HG02981 (cell line): ENCODE results near the gene ADAMTS12.
A peak's percentile ranks its signal among the peaks of the same experiment; 100 is the strongest.

Experiments used
- ATAC-seq: cut with Tn5 transposase; IDR thresholded peaks from one replicate; pipeline ENCODE4 v1.9.1; 2021; ENCODE audit warnings: mild to moderate bottlenecking, moderate library complexity; ENCODE audit not compliant: unreplicated experiment

ADAMTS12 gene

DNA sequence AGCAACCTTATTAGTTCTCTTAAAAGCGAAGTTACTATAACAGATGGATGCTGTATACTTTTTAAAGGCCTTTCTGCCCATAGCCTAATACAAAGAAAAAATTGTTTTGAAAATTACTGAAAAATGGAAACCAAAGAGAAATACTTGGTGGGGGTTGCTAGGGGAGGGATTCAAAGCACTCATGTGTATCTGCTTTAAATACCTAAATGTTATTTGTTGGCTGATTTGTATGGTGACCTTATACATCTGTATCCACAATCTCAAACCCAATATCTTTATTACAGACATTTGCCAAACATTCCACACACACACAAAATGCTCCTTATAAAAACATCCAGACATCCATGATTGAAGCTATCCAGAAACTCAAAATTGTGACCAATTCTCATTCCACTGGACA, 172.0 kb downstream of the ADAMTS12 start:
- ATAC-seq = no peak

DNA sequence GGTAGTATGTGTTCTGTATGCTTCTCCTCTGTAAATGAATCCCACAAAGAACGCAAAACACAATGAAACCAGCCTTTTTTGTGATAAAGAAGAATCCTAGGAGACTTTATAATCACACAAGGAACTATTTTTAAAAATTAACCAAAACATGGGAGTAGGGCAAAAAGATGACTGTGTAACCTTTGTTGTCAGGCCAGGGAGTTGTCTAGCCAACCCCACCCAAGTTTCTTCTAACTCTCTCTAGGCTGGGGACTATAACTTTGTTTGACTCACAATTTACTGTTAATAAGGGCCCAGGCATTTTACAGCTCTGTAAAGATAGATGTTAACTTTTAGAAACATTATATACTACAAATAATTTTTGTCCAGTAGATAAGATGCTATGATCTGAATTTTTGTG, 176.1 kb downstream of the ADAMTS12 start:
- ATAC-seq = no peak

DNA sequence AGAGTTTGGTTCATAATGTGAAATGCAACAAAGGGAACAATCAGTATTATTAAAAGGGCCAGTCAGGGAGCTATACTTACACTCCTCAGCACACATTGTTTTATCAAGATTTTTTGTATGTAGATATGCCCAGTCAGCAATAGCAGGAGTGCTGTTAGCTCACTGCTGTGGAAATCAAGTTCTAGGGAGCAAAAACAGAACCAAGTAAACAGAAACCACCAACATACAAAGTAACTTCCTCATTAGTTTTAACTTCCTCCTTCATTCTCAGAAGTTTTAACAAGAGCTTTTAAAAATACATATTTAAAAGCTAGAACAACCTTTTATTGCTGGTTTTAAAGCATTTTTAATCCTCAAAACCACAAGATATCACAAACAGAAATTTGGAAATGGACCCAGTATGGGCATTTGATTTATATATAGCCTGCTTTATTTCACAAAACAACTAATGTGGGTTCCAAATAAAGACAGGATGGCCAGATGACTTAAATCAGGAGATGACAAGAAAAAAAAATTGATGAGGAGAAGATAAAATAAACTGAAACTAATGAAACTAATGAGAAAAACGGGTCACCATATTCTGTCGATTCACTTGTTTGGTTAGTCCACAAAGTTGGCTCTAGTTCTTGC, 178.5 kb downstream of the ADAMTS12 start:
- no peak for ATAC-seq

DNA sequence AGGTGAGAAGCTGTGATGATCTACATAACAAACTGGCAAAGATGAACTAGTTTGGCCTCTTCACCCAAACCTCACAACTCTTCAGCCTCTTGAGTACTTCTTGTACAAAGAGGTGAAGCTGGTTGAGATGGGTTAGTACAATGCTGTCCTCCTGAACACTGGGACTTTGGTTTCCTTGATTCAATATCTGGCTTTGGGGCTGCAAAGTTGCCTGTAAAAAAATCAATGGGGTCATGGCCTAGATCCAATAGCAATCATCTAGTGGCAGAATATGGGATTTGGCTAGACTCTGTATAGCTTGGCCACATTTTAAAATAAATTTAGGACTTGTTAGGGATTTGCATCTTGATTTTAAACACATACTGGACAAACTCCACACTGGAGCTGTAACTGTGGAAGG, 179.1 kb downstream of the ADAMTS12 start:
- no peak for ATAC-seq

DNA sequence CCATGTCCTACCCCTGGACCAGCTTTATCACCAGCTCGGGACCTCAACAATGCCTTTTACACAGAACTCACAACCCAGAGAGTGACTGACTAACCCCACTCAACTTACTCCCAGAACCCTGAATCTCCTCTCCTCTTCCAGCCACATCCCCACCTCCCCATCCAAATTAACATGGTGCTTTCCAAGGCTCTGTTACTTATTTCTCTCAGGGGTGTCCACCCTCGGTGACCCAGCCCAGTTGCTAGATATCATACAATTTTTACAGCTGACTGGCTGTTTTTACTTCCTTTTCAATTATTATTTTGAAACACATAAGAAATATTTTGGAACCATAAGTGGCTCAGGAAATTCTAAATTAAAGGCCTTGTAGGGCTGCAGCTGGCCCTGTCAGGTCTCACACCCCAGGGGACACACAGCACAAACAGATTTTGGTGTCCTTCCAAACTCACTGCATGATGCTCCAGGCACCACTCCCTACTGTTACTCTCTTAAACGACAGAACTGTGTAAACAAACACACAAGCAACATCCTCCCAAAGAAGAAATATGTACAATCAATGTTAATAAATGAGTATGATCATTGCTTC, 180.6 kb downstream of the ADAMTS12 start:
- ATAC-seq = no peak

DNA sequence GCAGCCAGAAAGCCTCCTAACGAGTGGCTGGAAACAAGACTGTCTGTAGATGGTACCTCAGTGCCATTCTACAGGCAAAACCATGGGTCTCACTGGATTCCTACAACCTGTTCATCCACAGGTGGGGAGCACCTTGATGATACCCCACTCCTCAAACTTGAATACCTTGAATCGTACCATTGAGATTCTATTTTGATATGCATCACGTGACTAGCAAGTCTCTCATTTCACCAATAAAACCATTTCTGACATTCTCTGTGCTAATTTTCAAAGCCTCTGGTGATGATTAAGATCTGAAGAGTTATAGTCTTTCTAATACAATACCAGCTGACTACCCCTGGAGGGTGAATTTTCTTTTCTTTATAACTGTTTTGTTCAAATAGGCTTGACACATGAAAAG, 188.9 kb downstream of the ADAMTS12 start:
- ATAC-seq = no peak

DNA sequence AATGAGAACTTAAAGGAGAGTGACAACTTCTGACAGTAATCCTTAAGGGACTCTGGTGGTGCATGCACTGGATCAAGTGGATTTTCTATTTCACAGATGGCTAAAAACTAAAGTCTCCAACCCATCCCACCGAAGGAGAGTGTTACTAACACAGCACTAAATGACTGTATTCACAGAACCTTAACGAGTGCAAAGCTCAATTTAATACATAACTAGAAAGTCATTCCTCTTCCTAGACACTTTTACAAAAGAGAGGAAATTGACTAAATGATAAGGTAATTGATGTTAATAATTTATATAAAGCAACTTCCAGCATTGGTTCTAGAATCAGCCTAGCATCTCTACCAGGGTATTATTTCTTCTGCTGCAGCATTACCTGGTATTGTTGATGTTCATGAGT, 189.8 kb downstream of the ADAMTS12 start:
- no peak for ATAC-seq

- ATAC-seq = no peak
Observed at GRCh38 chr5:33701251-33701650, 190.5 kb downstream of the ADAMTS12 start.

- ATAC-seq = no peak
Observed at GRCh38 chr5:33696411-33696810, 195.4 kb downstream of the ADAMTS12 start.

DNA sequence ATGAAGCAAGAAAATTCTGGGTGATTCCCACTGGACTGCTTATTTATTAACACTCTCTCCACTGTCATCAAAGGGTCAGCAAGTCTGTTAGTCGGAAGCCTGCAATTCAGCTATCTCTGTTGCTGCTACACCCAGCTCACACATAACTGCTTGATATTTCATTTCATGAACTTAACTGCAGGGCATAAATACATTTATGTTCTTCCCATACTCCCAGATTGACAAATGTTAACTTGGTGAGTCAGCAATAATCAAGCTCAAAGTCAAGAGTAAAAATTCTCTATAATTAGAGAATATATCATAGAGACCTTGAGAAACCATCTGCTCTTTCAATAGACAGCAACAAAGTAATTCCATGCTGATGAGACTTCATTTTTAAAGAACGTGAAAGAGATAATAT, 198.8 kb downstream of the ADAMTS12 start:
- ATAC-seq = no peak

GRCh38 chr5:33691856-33692255, 199.9 kb downstream of the ADAMTS12 start:
- ATAC-seq = no peak

DNA sequence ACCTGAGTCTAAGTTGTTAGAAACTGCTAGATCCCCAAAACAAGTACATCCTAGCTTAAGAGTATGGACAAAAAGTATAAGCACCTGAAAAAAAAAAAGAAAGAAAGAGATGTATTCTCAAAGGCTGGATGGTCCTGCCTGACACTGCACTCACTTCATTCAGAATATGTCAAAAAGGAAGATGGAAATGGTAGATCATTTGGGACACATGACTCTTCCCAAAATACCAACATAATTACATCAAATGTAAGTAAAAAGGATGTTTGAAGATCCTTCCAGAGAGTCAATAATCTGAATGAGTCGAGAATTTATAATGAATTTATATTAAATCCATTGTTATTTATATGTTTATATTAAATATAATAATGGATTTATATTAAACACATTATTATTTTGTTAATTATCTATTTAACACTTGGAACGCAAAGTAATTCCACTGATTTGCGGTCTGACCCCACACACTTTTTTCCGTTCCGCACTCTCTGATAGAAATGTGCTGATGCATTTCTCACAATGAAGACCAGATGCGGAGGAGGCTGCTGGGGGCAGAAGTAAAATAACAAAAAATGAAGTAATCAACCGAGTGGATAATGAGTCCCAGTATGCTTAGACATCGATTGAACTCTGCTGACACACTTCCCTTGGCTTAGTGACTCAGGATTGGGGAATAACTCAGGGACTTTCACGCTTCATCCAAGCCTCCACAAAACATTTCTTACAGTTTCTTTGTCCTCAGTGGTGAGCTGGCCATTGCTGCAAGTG, 201.2 kb downstream of the ADAMTS12 start:
- ATAC-seq = no peak

- no peak for ATAC-seq
Observed at GRCh38 chr5:33688526-33688925, 203.3 kb downstream of the ADAMTS12 start.

DNA sequence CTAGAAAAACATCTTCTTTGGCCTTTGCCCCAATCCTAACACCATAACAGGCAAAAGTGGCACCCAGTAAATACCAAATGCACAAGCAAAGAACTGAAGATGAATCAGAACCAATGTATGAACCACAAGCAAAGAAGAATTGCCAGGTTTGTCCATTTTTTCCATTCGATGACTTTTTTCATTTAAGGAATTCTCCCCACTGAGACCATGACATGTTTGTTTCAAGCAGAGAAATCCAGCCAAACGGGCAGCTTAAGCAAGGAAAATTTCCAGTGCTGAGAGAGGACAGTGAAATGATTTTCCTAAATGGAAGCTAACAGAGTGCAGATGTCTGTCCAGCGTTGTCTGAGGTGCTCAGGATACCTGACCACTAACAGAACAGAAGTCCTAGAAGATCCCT, 203.7 kb downstream of the ADAMTS12 start:
- ATAC-seq = no peak

- ATAC-seq = no peak
Observed at GRCh38 chr5:33685873-33686755, 205.7 kb downstream of the ADAMTS12 start.

GRCh38 chr5:33684496-33685159, 207.2 kb downstream of the ADAMTS12 start:
- ATAC-seq = no peak

DNA sequence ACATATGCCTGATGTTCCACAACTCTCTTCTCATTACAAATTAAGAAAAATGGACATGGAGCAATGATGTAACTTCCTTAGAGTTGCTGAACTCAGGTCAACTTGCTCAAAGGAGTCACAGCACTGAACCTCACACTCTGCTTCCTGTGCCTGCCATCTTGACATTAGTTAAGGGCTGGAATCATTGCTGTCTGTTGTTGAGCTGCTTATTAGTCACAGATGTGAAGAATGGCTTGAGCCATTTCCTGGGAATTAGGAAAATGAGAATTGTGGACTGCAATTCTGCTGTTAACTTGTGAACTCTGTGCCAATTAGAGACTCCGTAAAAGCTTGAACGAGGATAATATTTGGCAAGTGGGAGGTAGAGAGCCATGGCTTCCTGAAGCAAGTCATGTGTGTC, 212.0 kb downstream of the ADAMTS12 start:
- no peak for ATAC-seq

GRCh38 chr5:33675958-33676464, 215.8 kb downstream of the ADAMTS12 start:
- ATAC-seq = peak; percentile 73

GRCh38 chr5:33671700-33672291, 220.0 kb downstream of the ADAMTS12 start:
- ATAC-seq = no peak

DNA sequence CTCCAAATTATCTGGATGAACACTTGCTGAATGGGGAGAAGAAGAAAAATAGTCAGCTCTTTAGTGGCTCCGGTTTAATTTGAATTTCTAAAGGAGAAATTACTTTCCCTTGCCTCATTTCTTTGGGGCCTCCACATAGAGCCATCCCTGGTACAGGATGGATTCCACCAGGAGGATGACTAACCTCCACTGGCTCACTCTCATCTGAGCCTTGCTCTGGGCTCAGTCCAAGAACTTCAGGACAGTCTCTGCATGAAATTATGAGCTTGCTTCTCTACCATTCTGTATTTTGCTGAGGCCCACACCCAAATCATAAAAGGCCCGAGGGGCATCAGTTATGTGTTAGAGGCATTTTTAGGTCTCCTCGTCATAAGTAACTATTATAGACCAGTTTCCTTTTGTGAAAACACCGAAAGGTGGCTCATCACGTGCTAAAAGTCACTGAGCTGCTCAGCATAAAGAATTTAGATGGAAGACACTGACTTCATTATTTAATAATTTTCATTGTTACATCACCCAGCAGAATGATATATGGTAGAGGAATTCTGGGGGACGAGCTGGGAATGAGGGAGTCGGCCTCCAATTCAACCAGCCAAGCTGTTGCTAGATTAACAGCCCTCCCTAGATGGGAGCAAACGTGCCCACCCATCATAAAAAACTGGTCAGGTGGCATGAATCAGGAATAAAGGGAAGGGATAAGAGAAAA, 228.9 kb downstream of the ADAMTS12 start:
- no peak for ATAC-seq
